CD4-positive, CD25-positive, alpha-beta regulatory T cell (primary cell): ENCODE results near the gene SAMD4B. TPM values are rescaled to one million over a fixed set of nuclear protein-coding genes. Genes with fewer than 3 reads are reported as not detected.
A peak's percentile ranks its signal among the peaks of the same experiment; 100 is the strongest.
"Not testable (repeated sequence)": the region's sequence is repeated elsewhere in the genome, so short reads cannot be mapped to it uniquely, and the experiment has no call there.

ENCODE experiments used
- ATAC-seq, 2 donors: fragments of 150-1000 bp; cut with Tn5 transposase; one replicate each; pipeline ENCODE4 v1.10.0; 2021; ENCODE audit warnings: low read depth in 2 of 2, moderate number of reproducible peaks in 2 of 2, moderate library complexity in 1 of 2
- DNase-seq, 3 donors: peaks; one replicate each; pipeline versions ENCODE4 v3.0.0 to v3.0.0-alpha.2; 2012 to 2022; ENCODE audit warnings: mixed read lengths in 1 of 3
- H3K27ac ChIP-seq: one replicate; pipeline ENCODE4 v1.7.0; 2013; ENCODE audit warnings: mild to moderate bottlenecking, low read length; ENCODE audit not compliant: insufficient read depth, poor library complexity, severe bottlenecking
- H3K27me3 ChIP-seq: one replicate; pipeline ENCODE4 v1.7.0; 2013; ENCODE audit warnings: low read length; ENCODE audit not compliant: control insufficient read depth, insufficient read depth
- H3K36me3 ChIP-seq: one replicate; pipeline ENCODE4 v1.7.0; 2013; ENCODE audit warnings: mild to moderate bottlenecking, low read length, moderate library complexity; ENCODE audit not compliant: control insufficient read depth, insufficient read depth
- H3K4me1 ChIP-seq: 2 replicates; pipeline ENCODE4 v1.7.0; 2013; ENCODE audit warnings: mild to moderate bottlenecking, low read length; ENCODE audit not compliant: insufficient read depth, control insufficient read depth, poor library complexity, severe bottlenecking
- H3K4me3 ChIP-seq: one replicate; pipeline ENCODE4 v1.7.0; 2013; ENCODE audit warnings: low read depth, mild to moderate bottlenecking, low read length, moderate library complexity
- H3K9me3 ChIP-seq, 2 experiments: 1 replicate in 1 of 2; 2 replicates in 1 of 2; pipeline ENCODE4 v1.7.0; 2013; ENCODE audit warnings: low read length in 2 of 2, mild to moderate bottlenecking in 1 of 2, moderate library complexity in 1 of 2; ENCODE audit not compliant: control insufficient read depth in 2 of 2
- H3K27ac Mint-ChIP-seq, 3 donors: one replicate each; pipeline ENCODE4 v1.8.0; 2020 to 2022; ENCODE audit warnings: mild to moderate bottlenecking in 3 of 3, mixed read lengths in 3 of 3, moderate library complexity in 2 of 3
- H3K27me3 Mint-ChIP-seq: one replicate; pipeline ENCODE4 v1.8.0; 2022; ENCODE audit warnings: mild to moderate bottlenecking, mixed read lengths
- H3K36me3 Mint-ChIP-seq: one replicate; pipeline ENCODE4 v1.8.0; 2020; ENCODE audit warnings: mixed read lengths
- H3K4me1 Mint-ChIP-seq, 4 donors: one replicate each; pipeline ENCODE4 v1.8.0; 2020 to 2022; ENCODE audit warnings: mixed read lengths in 4 of 4, mild to moderate bottlenecking in 1 of 4
- H3K4me3 Mint-ChIP-seq, 4 donors: one replicate each; pipeline ENCODE4 v1.8.0; 2020 to 2022; ENCODE audit warnings: mild to moderate bottlenecking in 4 of 4, mixed read lengths in 4 of 4, moderate library complexity in 3 of 4
- H3K9me3 Mint-ChIP-seq, 7 donors: one replicate each; pipeline ENCODE4 v1.8.0; 2020 to 2022; ENCODE audit warnings: mixed read lengths in 7 of 7, mild to moderate bottlenecking in 3 of 7, moderate library complexity in 2 of 7
- polyA plus RNA-seq, 4 donors: library from polyadenylated mRNA; unstranded; fragments of 300-500 nt; fragmentation: Illumina TruSeq; gene quantifications; one replicate each; pipeline ENCODE4 v1.2.3, GENCODE V29; 2021
- total RNA-seq: library from RNA; stranded (reverse); gene quantifications from one replicate; pipeline ENCODE4 v1.2.3, GENCODE V29; 2022

Gene SAMD4B
- total and polyA plus RNA-seq, 5 donors from 2014 or later, result 5.7 to 78.9 (median 7.1) TPM

- DNase-seq (no peak), ATAC-seq (no peak)
- Mint-ChIP-seq H3K36me3 (peaks cover 47% of the 10 kb centered on the region), H3K27me3 (no peaks in the 10 kb centered on the region), H3K4me3 (no peak overlapping the region), H3K27ac (peak overlapping the region in 1 of 3 donors; percentile 2), H3K4me1 (peaks cover 0 to 14% (median under 1%) of the 10 kb centered on the region in 4 donors), H3K9me3 (no peaks in the 10 kb centered on the region)
- H3K27ac ChIP-seq, result no peak overlapping the region
- H3K36me3 ChIP-seq, result peaks cover 80% of the 10 kb centered on the region
- no peaks in the 10 kb centered on the region for H3K9me3 ChIP-seq
- no peaks in the 10 kb centered on the region for H3K4me1 ChIP-seq
- no peaks in the 10 kb centered on the region for H3K27me3 ChIP-seq
- H3K4me3 ChIP-seq, result no peak overlapping the region
These were observed 33.7 kb downstream of the SAMD4B start for GRCh38 chr19:39375929-39376328.

- Histone ChIP-seq H3K27ac (no peak overlapping the region), H3K9me3 (no peaks in the 10 kb centered on the region), H3K4me1 (no peaks in the 10 kb centered on the region), H3K27me3 (no peaks in the 10 kb centered on the region), H3K36me3 (peaks cover 82% of the 10 kb centered on the region), H3K4me3 (no peak overlapping the region)
- Mint-ChIP-seq H3K36me3 (peaks cover 54% of the 10 kb centered on the region), H3K4me3 (no peak overlapping the region), H3K9me3 (no peaks in the 10 kb centered on the region), H3K27me3 (no peaks in the 10 kb centered on the region), H3K27ac (peak overlapping the region in 2 of 3 donors; percentile 28 to 69), H3K4me1 (peaks cover 0 to 8% (median 4%) of the 10 kb centered on the region in 4 donors)
- ATAC-seq, result no peak
- DNase-seq, result no peak
These were observed 35.4 kb downstream of the SAMD4B start for GRCh38 chr19:39377373-39378362.

GRCh38 chr19:39379366-39379765, 37.1 kb downstream of the SAMD4B start:
- H3K4me1 ChIP-seq, H3K27me3 ChIP-seq, H3K27me3 Mint-ChIP-seq, H3K4me3 ChIP-seq, H3K27ac ChIP-seq, H3K4me1 Mint-ChIP-seq, ATAC-seq, H3K4me3 Mint-ChIP-seq, H3K9me3 ChIP-seq, DNase-seq, H3K9me3 Mint-ChIP-seq: not testable (repeated sequence)
- peaks cover 78% of the 10 kb centered on the region for H3K36me3 ChIP-seq
- Mint-ChIP-seq H3K36me3 (peaks cover 49% of the 10 kb centered on the region), H3K27ac (peak overlapping the region in 1 of 3 donors; percentile 17)

- Histone ChIP-seq H3K27me3 (no peaks in the 10 kb centered on the region), H3K4me1 (no peaks in the 10 kb centered on the region), H3K9me3 (no peaks in the 10 kb centered on the region), H3K27ac (no peak overlapping the region), H3K36me3 (peaks cover 78% of the 10 kb centered on the region), H3K4me3 (no peak overlapping the region)
- no peak overlapping the region for H3K4me3 Mint-ChIP-seq
- H3K9me3 Mint-ChIP-seq, result no peaks in the 10 kb centered on the region
- H3K36me3 Mint-ChIP-seq, result peaks cover 47% of the 10 kb centered on the region
- H3K27ac Mint-ChIP-seq, result no peak overlapping the region
- peaks cover 0 to 6% (median 2%) of the 10 kb centered on the region in 4 donors for H3K4me1 Mint-ChIP-seq
- no peak for DNase-seq
- H3K27me3 Mint-ChIP-seq, result no peaks in the 10 kb centered on the region
- ATAC-seq, result no peak
These were observed 37.7 kb downstream of the SAMD4B start for GRCh38 chr19:39379865-39380396.

GRCh38 chr19:39380521-39381502, 38.6 kb downstream of the SAMD4B start:
- Histone ChIP-seq H3K27me3 (no peaks in the 10 kb centered on the region), H3K4me1 (no peaks in the 10 kb centered on the region), H3K36me3 (peaks cover 75% of the 10 kb centered on the region), H3K4me3 (no peak overlapping the region), H3K9me3 (no peaks in the 10 kb centered on the region), H3K27ac (no peak overlapping the region)
- Mint-ChIP-seq H3K27ac (peak overlapping the region in 1 of 3 donors; percentile 4), H3K4me3 (no peak overlapping the region), H3K36me3 (peaks cover 47% of the 10 kb centered on the region), H3K9me3 (no peaks in the 10 kb centered on the region), H3K27me3 (no peaks in the 10 kb centered on the region), H3K4me1 (peaks cover 0 to 6% (median 1%) of the 10 kb centered on the region in 4 donors)
- ATAC-seq (no peak), DNase-seq (no peak)

GRCh38 chr19:39381910-39382611, 39.8 kb downstream of the SAMD4B start:
- peak overlapping the region in 1 of 3 donors; percentile 42 for H3K27ac Mint-ChIP-seq
- DNase-seq, result no peak
- peaks cover 47% of the 10 kb centered on the region for H3K36me3 Mint-ChIP-seq
- no peak for ATAC-seq
- peaks cover 75% of the 10 kb centered on the region for H3K36me3 ChIP-seq
- no peaks in the 10 kb centered on the region for H3K9me3 ChIP-seq
- no peak overlapping the region for H3K27ac ChIP-seq
- peak overlapping the region in 1 of 4 donors; percentile 15 for H3K4me3 Mint-ChIP-seq
- H3K27me3 ChIP-seq, result no peaks in the 10 kb centered on the region
- no peaks in the 10 kb centered on the region for H3K4me1 ChIP-seq
- H3K4me1 Mint-ChIP-seq, result peaks cover 0 to 6% (median under 1%) of the 10 kb centered on the region in 4 donors
- no peaks in the 10 kb centered on the region for H3K27me3 Mint-ChIP-seq
- no peaks in the 10 kb centered on the region for H3K9me3 Mint-ChIP-seq
- H3K4me3 ChIP-seq, result no peak overlapping the region
